Middle frontal gyrus (tissue), 1 donor: ENCODE data around the gene CABCOCO1.
A peak's percentile ranks its signal among the peaks of the same experiment; 100 is the strongest.

Source experiments
- DNase-seq: peaks from one replicate; pipeline ENCODE4 v3.0.0-alpha.2; 2015; ENCODE audit warnings: low spot score; ENCODE audit errors: extremely low spot score

The CABCOCO1 gene

GRCh38 chr10:61662794-61663259 lies at the start of gene CABCOCO1:
TSS of gene CABCOCO1 (plus strand) at chr10:61662929. CDS start at chr10:61662973, 44 bp downstream.
- DNase-seq: peak; percentile 34

GRCh38 chr10:61613665-61614064 lies 49.1 kb upstream of the CABCOCO1 start:
- DNase-seq: no peak

- DNase-seq: no peak
Measured at GRCh38 chr10:61616611-61617010, 46.1 kb upstream of the CABCOCO1 start.

- DNase-seq: no peak
Measured at GRCh38 chr10:61617180-61617579, 45.5 kb upstream of the CABCOCO1 start.

- DNase-seq: no peak
Measured at GRCh38 chr10:61617586-61617985, 45.1 kb upstream of the CABCOCO1 start.

- DNase-seq: no peak
Measured at GRCh38 chr10:61618388-61618961, 44.3 kb upstream of the CABCOCO1 start.

- no peak for DNase-seq
Measured at GRCh38 chr10:61620506-61620905, 42.2 kb upstream of the CABCOCO1 start.

GRCh38 chr10:61621605-61622051 lies 41.1 kb upstream of the CABCOCO1 start:
- DNase-seq: no peak

- DNase-seq: no peak
Measured at GRCh38 chr10:61623161-61623560, 39.6 kb upstream of the CABCOCO1 start.

GRCh38 chr10:61626209-61626608 lies 36.5 kb upstream of the CABCOCO1 start:
- DNase-seq: no peak

- DNase-seq: no peak
Measured at GRCh38 chr10:61627266-61627665, 35.5 kb upstream of the CABCOCO1 start.

GRCh38 chr10:61628151-61628874 lies 34.4 kb upstream of the CABCOCO1 start:
- no peak for DNase-seq

- DNase-seq: no peak
Measured at GRCh38 chr10:61628875-61629513, 33.7 kb upstream of the CABCOCO1 start.

GRCh38 chr10:61629576-61629975 lies 33.2 kb upstream of the CABCOCO1 start:
- no peak for DNase-seq

GRCh38 chr10:61632057-61632670 lies 30.6 kb upstream of the CABCOCO1 start:
- DNase-seq: no peak

- DNase-seq: no peak
Measured at GRCh38 chr10:61633665-61634064, 29.1 kb upstream of the CABCOCO1 start.

GRCh38 chr10:61634746-61635145 lies 28.0 kb upstream of the CABCOCO1 start:
- no peak for DNase-seq

GRCh38 chr10:61635471-61635870 lies 27.3 kb upstream of the CABCOCO1 start:
- DNase-seq: no peak

- DNase-seq: no peak
Measured at GRCh38 chr10:61635932-61636331, 26.8 kb upstream of the CABCOCO1 start.

GRCh38 chr10:61639952-61640351 lies 22.8 kb upstream of the CABCOCO1 start:
- DNase-seq: no peak

- DNase-seq: no peak
Measured at GRCh38 chr10:61640856-61641255, 21.9 kb upstream of the CABCOCO1 start.

GRCh38 chr10:61642150-61642571 lies 20.6 kb upstream of the CABCOCO1 start:
- DNase-seq: no peak
